ENCODE results near the gene KRT86.

KRT86 gene

DNA sequence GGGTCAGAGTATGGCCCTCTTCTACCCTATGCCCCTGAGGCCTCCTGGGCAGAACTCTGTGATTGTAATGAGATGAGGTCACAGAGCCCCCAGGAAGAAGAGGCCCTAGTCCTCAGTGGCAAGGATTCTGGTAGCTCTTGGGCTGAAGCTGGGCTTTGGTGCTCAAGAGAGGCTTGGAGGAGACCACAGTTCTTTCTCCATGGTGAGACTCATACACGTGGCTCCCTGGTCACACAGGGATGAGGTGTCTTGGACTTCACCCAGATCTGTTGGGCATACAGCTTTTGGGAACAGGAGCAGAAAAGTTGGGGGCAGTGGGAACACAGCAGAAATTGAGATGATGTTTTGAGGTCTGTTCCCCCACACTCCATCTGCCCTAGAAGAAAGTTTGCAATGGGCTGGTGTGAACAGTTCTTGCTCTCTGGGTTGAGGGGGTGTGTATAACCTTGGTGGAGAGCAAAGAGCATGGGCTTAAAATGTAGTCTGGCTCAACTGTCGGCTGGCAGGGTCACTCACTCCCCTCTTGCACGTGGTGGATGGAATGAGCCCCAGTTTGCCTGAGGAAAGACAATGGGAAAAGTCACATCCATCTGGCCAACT lies at the start of gene KRT86:
Gene KRT86, plus strand, starts transcription at position 125 of the 600 bp plus-strand sequence. CDS start 27,272 bp downstream, outside the sequence.
- DNase-seq = no peak

DNA sequence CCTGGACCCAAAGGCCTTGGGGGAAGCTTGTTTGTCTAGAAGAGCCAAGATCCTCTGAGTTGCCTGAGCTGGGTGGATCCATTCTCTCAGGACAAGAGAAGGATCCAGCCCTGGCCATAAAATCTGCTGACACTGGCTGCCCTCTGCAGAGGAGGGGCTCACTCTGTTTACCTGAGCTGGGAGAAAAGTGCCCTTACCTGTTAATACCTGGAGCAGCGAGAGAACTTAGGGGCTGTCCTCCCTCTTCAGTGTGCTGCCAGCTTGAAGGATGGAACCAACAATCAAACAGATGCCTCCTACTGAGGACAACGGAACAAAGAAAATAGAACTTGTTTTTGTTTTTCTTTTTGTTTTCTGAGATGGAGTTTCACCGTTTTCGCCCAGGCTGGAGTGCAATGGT lies 48.7 kb upstream of the KRT86 start:
- DNase-seq = no peak

GRCh38 chr12:52226446-52226845 lies 48.0 kb upstream of the KRT86 start:
- DNase-seq = no peak

- no peak for DNase-seq
Measured at GRCh38 chr12:52227606-52228166, 46.8 kb upstream of the KRT86 start.

GRCh38 chr12:52228366-52228765 lies 46.1 kb upstream of the KRT86 start:
- DNase-seq = no peak

- DNase-seq = no peak
Measured at GRCh38 chr12:52228931-52229330, 45.5 kb upstream of the KRT86 start.

- DNase-seq = no peak
Measured at GRCh38 chr12:52229836-52230343, 44.6 kb upstream of the KRT86 start.

DNA sequence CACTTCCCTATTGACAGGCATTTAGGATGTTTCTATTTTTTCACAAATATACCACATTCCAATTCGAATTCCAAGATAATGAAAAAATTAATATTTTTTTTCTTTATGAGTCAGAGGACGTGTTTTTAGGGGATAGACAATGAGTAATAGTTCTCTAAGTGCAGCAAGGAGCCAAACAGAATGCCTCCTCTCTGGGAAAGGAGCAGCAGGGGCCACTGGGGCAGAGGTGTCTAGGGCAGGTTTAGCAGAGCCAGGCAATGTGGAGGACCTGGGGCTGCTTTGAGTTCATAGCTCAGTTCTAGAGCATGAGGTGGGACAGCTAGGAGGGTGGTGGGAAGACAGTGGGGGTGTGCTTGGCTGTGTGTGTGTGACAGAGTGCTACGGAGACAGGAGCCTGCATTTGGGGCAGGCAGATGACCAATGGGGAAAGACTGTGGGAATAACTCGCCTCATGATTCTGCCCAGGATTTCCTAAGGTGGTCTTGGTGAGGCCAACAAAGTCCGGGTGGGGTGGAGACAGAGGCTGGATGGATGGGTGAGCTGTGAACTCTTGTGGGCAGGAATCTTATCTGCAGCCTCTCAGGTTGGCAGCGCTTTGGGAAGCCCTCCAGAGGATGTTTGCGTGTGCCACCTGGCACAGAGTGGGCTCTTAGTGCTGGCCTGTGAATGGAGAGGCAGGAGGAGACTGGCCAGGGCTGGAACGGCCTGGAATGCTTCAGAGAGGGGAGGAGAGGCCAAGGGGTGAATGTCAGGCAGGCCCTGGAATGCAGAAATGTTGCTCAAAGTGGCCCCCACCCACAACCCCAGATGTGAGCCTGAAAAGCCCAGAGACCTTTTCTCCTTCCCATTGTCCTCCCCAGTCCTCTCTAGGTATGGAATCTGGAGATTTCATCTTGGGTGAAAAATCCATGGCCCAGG lies 43.8 kb upstream of the KRT86 start:
- DNase-seq = no peak

DNA sequence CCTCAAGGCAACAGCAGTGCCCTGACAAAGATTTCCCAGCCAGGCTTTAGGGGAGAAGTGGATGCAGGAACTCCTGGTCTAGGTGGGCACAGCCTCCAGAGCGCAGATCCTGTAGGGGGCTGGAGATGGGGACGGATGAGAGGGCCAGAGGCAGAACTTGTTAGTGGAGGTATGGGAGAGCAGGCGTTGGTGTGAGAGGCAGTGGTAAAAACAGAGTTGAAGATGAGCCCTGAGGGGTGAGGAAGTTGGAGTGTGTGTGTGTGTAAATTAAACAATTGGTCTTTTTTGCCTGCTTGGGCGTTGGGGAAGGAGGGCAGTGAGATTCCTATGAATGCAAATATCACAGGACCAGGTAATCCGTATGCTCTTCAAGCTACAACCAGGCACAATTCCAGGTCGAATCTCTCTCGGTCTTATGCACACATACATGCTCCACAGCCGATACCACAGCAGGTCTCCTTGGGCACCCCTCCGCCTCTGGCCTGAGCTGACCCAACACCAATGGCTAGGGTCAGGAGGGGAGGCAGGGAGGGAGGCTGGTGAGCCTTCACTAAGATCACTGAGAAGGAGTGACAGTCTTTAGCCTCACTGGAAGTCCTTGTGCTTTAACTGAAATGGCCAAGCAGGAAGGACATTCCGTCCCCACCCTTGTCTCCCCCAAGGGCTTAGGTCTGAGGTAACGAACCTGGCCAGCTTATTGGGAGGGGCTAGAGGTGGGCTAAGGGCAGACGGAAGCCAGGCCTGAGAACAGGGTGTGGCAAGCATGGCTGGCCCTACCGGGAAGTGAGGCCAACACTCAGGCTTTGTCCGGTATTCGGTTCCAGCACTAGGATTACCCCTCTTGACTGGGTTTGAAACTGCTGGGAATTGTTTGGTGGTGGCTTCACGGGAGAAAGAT lies 42.9 kb upstream of the KRT86 start:
- DNase-seq = no peak

- no peak for DNase-seq
Measured at GRCh38 chr12:52232203-52232673, 42.2 kb upstream of the KRT86 start.

DNA sequence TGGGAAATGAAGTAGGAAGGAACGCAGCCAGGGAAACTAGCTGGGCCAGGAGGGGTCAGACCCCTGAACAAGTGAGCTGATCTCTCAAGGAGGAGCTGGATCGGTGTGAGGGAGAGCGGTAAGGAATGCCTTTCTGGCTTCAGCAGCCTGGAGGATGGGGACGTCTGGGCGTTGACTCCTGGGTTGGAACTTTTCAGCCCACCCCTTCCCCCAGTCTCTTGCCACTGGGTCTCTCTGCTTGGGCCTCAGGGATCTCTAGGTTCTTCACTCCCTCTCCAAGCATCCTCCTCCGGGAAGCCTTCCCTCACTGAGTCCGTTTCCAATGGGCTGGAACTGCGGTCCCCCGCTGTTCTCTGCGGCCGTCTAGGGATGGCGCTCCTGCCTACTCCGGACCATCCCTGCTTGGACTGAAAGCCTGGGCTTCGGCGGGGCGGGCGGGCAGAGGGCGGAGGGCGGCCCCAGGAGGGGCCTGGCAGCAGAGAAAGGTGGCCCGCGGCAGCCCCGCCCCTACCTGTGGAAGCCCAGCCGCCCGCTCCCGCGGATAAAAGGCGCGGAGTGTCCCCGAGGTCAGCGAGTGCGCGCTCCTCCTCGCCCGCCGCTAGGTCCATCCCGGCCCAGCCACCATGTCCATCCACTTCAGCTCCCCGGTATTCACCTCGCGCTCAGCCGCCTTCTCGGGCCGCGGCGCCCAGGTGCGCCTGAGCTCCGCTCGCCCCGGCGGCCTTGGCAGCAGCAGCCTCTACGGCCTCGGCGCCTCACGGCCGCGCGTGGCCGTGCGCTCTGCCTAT lies 41.6 kb upstream of the KRT86 start, which contains the start of gene KRT7:
Gene KRT7, plus strand, starts transcription at position 570 of the 788 bp plus-strand sequence. Its CDS starts 54 bp downstream, at position 624.
- no peak for DNase-seq

DNA sequence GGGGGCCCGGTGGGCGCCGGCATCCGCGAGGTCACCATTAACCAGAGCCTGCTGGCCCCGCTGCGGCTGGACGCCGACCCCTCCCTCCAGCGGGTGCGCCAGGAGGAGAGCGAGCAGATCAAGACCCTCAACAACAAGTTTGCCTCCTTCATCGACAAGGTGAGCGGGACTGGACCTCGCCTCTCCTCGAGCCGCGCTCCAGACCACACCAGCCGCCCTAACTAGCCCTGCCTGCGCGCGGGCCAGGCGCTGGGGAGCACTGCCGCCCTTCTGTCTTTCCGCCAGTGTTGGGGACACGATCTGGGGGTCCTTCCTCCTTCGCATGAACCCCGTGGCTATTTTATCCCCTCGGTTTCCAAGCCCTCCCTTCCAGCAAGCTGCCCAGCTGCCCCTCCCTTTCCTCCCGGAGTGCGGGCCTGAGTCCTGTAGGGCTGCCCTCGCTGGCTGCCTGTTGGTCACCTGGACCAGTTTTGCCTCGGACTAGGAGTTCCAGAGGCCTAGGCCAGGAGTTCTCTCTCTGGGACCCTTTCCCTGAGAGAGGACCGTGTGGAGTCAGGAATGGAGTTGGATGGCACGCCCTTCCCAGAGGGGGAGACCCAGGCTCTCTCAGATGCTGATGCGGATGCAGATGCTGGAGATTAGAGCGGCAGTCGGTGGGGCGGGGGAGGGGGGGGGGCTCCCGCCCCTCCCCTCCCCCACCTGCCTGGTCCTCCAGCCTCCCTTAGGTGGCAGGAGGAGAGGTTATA lies 40.8 kb upstream of the KRT86 start:
- DNase-seq = no peak

DNA sequence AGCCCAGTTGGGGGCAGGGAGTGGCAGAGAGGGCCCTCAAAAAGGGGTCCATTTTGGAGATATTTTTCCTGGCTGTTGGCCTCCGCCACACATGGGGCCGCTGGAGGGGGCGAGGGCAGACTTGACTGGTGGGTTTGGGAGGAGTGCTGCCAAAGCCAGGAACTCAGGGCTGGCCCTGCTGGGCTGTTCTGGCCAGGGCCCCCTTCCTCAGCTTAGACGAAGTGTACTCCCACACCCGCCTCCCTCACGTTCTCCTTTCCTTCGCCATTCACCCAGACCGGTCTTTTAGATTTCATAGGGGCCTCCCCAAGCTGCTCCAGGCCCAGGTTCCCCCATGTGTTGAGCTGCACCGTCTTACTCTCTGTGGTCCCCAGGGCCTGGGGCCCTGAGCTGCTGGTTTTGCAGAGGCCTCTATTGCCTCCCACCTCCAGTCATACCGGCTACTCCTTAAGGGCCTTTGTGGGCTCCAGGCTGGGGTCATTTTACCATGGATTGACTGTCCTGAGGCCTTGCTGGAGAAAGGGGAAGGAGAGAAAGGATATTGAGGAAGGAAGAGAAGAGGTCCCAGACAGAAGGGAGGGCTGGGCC lies 40.1 kb upstream of the KRT86 start:
- no peak for DNase-seq

DNA sequence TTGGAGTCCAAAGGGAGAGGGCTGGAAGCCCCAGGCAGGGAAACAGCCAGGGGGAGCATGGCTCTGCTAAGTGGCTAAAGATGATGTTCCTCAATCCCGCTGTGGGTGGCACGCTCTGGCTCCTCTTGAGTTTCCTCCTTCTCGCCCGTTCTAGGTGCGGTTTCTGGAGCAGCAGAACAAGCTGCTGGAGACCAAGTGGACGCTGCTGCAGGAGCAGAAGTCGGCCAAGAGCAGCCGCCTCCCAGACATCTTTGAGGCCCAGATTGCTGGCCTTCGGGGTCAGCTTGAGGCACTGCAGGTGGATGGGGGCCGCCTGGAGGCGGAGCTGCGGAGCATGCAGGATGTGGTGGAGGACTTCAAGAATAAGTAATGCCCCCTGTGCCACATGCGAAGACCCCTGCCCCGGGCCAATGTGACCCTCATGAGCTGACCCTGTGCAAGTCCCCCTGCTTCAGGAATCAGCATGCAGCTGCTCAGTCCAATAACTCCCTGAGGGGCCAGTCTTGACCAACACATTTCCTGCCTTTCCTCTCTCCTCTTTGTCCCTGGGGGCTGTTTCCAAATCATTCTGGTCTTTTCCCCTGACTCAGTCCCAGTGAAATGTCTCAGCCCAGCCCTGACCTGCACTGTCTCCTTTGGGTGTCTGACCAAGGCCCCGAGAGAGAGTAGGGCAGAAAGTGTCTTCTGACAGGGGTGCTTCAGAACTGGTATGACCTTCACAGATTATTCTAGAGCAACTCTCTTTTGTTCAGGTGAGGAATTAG lies 39.3 kb upstream of the KRT86 start:
- no peak for DNase-seq

GRCh38 chr12:52235822-52236361 lies 38.6 kb upstream of the KRT86 start:
- no peak for DNase-seq

DNA sequence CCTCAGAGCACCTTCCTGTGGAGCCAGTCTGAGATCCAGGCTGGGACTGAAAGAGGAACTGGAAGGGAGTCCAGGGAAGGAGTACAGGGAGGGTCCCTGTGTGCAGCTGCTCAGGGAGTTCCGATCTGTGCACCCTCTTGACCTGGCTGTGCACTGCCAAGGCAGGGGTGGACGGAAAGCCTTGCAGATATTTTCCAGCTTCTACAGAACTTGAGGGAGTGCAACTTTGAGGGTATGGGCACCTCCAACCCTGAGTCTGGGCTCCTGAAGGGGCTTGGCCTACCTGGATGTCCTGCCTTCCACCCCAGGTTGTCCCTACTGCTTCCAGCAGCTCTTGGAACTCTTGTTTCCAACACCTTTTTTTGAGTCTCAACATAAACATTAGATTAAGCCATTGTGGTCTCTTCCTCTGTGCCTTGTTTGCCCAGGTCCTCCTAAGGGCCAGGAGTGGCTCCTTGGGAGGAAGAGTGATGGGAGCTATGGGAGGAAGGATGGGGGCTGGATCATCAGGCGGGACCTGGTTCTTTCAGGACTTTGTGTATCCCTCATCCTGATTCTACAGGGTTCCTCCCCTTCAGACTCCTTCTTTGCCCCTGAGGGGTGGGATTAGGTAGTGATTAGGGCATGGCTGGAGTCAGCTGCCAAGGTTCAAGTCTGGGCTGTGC lies 37.9 kb upstream of the KRT86 start:
- no peak for DNase-seq

GRCh38 chr12:52238207-52238840 lies 36.1 kb upstream of the KRT86 start:
- DNase-seq = no peak
